ENCODE data around the gene HPCAL1.
A peak's percentile ranks its signal among the peaks of the same experiment; 100 is the strongest.

HPCAL1 gene

DNA sequence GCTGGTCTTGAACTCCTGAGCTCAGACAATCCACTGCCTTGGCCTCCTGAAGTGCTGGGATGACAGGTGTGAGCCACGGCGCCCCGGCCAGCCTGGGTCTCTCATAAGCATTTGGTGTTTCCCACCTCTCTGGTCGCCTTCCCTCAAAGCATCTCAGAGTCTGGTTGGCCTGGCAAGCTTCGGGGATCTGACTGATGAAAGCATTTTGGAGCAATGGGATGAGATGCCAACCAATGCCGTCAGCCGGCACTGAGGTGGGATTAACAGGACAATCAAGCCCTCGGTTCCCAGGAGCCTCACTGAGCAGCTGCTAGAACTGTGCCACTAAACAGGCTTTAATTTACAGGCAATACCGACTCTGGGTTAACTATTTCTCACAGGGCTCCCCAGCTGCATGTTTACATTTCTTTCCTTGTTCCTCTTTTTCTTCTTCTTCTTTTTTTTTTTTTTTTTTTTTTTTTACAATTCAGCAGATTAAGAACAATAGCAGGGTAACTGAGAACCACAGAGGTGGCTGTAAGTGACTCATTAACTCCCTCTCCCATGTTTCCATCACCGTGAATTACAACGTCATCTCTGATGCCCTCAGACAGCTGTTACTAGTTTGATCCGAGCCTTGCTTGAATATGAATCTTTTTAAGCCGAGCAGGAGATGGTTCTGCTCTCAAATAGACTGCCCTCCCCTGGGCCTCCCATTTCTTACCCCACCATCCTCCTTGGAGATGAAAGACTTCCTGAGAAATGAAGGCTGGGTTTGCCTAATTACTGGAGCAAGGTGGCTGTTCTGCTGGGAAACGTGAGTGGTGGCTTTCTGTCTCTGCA lies 107.5 kb downstream of the HPCAL1 start:
- no peak for DNase-seq

DNA sequence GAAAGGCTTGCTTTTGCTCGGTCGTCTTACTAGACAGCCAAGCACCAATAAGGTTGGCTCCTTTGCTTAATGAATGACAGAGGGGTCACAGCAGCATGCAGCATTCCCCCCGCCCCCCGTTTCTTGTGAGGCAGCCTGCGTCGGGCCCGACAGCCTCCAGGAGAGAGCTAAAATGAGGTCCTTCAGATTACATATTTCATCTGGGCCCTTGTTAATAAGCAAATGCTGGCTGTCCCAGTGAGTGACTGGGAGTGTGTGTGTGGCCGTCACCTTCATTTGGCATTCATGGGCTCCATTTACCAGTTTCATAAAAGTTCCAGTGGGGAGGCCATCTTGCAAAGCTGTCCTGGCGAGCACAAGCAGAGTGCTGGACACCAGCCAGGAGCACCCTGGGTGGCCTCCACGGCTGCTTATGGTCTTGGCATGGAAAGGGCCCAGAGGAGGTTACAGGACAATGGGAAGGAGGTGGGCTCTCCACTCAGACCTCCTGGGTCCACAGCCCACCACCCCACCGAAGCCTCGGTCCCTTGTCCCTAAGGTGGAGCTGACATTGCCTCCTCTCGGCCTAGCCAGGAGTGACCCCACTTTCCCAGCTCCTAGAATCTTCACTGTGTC lies 108.2 kb downstream of the HPCAL1 start:
- DNase-seq = no peak

DNA sequence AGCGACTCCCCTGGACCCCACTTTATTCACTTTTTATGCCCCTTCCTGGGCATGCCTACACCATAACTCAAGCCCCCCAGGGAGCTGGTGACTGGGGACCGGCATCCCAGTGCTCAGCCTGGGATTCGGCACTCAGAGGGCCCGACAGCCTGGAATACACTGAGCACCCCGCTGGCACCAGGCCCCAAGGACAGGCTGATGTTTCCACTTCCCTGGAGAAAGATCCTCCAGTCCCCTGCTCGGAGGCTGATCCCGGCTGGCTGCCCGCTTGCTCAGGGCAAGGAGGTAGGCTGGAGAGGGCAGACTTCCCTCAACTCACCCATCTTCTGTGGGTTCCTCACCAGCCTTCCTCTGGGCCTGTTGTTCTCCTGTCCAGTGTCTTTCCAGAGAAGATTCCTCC lies 108.9 kb downstream of the HPCAL1 start:
- DNase-seq = no peak

DNA sequence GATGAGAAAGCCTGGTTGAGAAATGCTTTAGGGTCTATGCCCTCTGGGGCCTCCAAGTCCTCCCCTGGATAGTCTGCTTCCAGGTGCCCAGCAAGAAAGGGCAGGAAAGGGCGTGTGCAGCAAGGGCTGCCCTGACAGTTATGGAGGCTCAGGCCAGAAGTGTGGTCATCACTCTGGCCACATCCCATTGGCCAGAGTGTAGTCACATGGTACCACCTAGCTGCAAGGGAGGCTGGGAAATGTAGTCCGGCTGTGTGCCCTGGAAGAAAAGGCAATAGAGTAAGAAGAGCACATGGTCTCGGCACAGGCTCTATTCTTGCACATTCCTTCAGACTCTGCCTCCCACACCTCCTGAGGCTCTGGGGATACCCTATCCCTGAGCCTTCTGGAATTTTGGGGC lies 109.7 kb downstream of the HPCAL1 start:
- DNase-seq = no peak

DNA sequence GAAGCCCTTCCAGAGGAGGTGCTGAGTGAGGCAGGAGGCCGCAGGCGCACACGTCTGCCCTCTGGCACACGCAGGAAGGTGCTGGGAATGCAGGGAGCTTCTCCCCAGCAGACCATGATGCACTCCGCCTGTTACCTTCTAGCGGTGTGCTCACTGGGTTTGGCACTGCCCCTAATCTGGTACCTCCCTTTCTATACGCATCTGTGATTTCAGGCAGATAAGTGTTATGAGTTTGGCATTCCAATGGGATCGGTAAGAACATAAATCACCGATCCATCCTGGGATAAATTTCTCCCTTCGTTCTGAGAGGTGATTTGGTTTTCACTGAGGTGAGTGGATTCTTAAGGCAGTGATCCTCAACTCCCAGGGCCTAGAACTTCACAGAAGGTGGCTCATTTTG lies 110.8 kb downstream of the HPCAL1 start:
- DNase-seq = no peak

DNA sequence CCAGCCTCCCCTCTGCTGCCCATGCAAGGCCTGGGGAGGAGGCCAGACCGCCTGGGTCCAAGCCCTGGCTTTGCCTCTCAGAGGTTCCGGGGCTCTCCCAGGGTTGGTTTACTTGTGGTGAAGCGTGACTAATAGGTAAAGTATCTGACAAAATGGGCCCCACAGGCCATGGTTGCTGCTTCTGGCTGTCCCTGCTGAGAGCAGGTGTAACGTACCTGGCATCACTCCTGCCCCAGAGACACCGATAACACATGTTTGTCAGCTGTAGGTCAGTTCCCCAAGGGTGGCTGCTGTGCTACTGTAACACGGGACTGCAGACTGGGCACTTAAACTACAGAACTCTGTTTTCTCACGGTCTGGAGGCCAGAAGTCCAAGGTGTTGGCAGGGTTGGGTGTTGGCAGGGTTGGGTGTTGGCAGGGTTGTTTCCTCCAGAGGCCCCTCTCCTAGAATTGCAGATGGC lies 111.3 kb downstream of the HPCAL1 start:
- peak; percentile 49 for DNase-seq

DNA sequence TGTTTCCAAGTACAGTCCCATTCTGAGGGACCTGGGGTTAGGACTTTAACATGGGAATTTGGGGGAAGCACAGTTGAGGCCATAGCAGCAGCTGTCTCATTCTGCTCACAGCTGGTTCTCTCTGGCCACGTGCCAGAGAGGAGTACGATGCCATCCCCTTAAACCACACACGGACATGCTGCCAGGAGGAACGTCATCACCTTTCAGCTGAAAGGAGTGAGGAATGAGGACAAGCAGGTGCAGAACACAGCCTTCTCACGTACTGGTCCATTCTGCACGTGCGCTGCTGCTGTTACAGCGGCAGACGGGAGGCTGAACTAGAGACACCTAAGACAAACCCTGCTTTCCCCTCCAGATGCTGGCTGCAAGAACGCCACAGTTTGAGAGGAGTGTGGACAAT lies 111.9 kb downstream of the HPCAL1 start:
- DNase-seq = peak; percentile 82

DNA sequence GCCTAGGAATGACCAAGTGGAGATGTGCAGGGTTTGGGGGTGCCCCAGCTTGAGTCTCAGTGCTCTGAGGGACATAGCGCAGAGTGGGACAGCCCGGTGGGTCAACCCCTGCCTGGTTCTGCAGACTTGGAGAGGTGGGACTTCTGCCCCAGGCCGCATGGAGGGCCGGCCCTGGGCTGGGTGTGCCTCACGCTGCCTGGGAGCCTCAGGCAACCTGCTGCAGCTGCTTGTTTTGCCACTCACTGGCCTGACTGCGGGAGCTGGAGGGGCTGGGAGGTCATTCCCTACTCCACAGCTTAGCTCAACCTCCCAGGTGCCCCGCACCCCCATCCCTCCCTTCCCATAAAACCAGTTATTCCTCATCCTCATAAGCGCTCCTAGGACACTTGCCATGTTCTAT lies 112.3 kb downstream of the HPCAL1 start:
- no peak for DNase-seq

DNA sequence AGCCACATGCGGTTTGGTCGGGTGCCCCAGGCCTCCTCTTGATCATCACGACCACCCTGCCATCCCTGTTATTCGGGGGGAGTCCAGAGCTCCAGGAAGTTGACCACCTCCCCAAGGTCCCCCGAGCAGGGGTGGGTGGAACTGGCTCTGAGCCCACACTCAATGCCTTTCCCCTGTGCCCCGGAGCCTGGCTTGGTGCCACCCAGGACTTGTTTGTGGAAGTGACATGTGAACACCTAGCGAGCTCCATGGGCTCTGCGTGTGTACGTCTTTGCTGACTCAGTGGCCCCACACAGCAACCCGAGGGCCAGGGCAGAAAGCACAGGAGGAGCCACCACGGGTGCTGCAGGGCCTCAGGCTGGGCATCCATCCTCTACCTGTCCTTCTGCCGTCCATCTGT lies 112.9 kb downstream of the HPCAL1 start:
- no peak for DNase-seq

DNA sequence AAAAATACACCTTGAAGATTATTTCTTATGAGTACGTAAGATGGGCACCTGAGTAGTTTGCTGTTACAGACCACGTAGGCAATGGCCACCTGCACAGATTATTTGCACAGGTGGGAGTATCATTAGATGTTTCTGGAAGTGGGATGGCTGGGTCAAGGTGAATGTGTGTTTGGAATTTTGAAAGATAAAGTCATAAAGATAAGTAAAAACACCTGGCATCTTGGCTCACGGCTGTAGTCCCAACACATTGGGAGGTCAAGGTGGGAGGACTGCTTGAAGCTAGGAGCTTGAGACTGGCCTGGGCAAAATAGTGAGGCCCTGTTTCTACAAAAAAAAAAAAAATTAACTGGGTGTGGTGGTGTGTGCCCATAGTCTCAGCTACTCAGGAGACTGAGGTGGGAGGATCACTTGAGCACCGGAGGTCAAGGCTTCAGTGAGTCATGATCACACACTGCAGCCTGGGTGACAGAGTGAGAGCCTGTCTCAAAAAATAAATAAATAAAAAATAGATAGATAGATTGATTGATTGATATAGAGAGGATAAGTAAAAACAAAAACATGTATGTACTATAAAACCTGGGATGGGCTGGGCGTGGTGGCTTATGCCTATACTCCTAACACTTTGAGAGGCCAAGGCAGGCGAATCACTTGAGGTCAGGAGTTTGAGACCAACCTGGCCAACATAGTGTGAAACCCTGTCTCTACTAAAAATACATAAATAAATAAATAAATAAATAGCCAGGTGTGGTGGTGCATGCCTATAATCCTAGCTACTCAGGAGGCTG lies 115.0 kb downstream of the HPCAL1 start:
- DNase-seq = no peak

DNA sequence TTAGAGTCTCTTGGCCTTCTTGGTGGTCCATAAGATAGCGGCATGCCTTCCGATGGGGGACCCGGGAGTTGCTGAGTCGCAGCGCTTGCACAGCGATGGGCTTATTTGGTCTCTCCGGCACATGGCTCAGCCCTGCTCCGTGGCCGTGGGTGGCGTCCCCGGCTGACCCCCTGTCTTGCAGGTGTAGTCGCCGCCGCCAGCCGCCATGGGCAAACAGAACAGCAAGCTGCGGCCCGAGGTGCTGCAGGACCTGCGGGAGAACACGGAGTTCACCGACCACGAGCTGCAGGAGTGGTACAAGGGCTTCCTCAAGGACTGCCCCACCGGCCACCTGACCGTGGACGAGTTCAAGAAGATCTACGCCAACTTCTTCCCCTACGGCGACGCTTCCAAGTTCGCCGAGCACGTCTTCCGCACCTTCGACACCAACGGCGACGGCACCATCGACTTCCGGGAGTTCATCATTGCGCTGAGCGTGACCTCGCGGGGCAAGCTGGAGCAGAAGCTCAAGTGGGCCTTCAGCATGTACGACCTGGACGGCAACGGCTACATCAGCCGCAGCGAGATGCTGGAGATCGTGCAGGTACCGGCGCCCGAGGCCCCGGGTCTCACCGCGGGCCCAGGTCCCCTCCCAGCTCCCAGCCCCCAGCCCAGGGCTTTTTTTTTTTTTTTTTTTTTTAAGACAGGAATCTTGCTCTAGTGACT lies 117.0 kb downstream of the HPCAL1 start:
- no peak for DNase-seq

DNA sequence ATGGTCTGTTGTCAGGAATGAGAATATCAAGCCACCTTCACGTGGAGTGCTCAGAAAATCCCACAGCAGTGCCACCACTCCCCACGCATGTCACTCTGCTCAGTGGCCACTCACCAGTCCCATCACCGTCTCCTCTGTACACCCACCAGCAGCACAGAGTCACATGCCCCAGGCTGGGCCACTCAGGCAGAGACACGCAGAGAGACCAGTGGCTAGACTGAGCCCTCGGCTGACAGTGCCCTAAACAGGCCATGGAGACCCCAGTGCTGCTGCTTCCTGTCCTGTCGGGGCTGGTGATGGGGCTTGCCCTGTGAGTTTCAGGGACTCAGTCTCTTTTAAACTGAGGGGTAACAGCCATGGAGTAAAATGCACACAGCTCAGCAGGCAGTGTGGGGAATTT lies 119.5 kb downstream of the HPCAL1 start:
- DNase-seq = no peak

DNA sequence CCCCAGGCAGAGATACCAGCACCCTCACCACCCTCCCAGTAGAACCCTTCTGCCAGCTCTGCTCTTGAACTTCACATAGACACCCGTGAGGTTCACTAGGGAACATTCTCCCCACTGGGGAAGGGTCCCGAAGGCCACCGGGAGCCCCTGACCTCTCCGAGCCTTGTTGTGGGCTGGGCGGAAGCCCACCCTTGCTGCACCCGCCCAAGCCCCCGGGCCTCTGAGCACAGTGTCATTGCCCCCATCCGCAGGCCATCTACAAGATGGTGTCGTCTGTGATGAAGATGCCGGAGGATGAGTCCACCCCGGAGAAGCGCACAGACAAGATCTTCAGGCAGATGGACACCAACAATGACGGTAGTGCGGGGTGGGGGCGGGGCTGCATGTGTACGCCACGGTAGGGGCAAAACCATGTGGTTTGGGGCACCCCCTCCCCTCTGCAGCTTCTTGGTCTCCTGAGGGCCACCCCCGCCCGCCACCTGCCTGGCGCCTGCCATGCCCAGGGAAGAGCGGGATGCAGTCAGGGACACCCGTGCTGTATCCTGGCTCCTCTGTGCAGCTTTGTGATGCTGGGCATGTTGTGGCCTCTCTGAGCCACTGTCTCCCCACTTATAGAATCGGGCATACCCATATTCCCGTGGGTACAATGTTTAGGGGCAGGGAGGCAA lies 120.2 kb downstream of the HPCAL1 start:
- DNase-seq = no peak

DNA sequence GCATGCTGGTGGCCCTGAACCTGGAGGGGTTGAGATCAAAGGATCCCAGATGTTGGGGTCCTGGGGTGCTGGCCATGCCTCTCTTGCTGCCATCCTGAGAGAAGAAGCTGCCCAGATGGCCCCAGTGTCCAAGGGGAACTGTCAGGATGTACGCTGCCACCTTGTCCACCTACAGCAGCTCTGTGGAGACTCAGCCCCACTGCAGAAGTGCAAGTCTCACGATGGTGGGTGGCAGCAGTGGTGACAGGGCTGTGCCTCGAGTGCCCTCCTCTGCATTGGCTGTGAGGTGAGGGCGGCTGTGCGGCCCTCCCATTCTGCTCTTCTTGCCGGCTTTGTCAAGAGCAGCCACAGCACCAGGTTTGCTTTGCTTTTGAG lies 120.7 kb downstream of the HPCAL1 start:
- DNase-seq = no peak

DNA sequence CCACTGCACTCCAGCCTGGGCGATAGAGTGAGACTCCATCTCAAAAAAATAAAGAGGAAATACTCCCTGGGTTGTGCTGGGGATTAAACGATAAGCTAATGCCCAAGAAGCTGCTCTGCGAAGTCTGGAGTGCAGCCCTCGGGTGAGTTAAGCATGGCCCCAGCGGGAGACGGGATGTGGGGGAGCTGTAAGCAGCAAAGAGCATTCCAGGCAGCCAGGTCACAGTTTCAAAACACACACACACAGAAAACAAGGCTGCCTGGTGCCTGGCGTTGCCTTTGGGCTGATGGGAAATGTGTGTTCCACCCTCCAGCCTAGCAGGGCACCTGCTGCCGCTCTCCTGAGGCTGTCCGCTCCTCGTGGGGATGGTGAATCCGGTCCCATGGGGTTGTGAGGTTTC lies 121.3 kb downstream of the HPCAL1 start:
- no peak for DNase-seq

DNA sequence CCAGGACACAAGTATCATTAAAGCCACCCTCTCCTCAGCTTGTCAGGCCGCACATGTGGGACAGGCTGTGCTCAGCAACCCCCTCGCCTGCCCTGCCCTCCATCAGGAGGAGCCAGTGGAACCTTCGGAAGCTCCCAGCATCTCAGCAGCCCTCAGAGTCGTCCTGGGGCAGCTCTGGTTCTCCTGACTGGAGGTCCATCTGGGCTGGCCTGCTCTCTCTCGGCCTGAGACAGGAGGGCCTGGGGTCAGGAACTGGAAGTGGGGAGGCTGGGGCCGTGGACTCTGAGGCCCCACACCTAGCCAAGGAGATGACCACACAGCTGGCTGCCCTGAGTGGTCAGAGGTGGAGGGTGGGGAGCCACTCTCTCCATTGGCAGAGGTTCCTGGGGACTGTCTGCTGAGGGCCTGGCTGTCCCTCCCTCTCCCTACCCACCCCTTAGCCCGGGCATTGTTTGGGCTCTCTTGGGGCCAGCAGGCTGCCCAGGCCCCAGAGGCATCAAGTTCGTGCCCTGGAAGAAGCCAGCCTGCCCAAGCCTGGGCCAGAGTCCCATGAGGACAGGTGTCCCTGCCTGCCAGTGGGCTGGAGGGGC lies 122.3 kb downstream of the HPCAL1 start:
- DNase-seq = no peak

DNA sequence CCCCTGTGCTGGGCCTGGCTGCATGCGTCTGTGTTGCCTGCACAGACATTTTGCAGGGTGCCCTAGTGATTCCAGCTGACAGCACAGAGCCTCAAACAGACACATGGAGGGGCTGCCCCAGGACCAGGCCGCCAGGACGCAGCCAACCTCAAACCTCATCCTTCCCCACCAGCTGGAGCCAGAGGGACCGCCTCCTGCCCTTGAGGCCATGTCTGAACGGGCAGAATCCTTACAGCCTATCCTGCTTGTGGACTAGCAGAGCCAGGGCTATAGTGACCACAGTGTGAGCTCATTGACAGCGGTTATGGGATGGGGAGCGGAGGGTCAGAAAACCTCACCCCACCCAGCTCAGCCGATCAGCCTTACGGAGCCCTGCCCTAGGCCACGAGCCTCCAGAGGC lies 123.0 kb downstream of the HPCAL1 start:
- DNase-seq = no peak

DNA sequence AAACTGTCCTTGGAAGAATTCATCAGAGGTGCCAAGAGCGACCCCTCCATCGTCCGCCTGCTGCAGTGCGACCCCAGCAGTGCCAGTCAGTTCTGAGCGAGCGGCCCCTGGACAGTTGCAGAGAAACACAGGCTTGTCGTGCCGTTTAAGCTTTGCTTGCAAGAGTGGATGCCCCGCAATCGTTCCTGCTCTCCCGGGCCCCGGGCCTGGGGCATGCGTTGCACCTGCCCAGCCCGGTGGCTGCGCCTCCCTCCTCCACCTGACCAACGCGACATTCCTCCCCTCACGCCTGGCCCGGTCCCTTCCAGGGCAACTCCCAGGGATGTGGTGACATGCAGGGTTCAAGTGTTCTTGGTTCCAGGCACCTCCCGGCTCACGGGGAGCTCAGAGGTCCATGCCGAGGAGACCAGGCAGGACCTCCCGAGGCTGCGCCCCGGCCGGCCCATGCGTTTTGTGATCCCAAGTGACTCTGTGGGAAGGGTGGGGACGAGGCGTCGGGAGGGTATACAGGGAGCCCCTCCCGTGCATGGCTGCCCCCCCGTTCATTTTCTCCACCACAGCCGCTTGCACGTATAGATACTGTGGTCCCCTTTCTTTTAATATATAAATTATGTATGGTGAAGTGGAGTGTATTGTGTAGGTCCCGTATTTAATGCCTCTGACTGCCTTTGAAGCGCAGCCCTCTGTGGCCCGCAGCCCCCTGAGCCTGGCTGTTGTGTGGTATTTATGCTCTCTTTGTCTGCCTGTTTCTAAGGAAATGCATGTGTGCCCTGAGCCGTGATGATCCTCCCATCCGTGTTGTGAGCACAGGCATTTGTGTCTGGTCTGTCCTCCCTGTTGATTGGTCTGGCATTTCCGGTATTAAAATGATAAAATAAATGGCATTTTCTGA lies 124.3 kb downstream of the HPCAL1 start:
- no peak for DNase-seq

DNA sequence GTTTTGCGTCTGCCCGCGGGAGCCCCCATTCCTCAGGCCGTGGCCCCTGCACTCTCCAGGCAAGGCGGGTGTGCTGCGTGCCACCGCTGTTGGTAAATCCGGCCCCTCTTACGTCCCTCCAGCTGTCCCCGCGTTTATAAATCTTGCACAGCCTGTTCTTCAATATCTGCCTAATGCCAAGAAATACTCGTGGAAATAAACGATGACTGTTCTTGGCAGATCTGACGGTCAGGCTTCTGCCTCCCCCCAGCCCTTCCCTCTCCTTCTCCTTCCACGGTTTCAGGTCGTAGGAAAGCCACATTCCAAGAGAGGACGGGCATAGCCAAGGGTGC lies 124.9 kb downstream of the HPCAL1 start:
- no peak for DNase-seq

DNA sequence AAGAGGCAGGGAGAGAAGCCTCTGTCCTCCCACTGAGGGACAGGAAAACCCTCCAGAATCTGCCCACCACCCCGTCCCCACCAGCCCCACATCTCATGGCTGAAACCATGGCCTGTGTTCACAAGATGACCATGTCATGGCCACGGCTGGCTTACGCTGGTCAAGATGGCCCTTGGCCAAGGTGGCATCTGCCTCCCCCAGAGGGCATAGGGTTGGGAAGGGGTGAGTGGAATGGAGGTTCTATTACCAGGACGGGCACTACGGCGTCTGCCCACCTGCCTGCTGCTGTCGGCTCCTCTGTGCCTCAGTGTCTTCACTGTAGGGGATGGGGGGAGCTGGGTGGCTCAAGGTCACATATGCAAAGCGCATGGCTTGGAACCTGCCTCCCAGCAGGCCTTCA lies 125.7 kb downstream of the HPCAL1 start:
- no peak for DNase-seq

DNA sequence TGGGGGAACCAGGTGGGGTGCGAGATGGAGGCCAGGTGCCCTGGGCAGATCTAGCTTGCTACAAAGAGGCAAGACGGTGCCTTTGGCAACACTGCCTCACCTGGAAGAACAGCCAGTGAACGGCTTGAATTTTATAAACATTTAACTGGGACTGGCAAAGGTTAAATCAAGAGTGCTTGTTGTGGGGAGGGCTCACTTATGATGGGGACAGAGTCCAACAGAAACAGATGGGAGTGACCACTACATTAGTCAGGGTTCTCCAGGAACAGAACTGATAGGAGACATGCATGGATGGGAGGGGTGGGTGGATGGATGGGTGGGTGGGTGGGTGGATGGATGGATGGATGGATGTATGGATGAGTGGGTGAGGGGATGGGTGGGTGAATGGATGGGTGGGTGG lies 126.2 kb downstream of the HPCAL1 start:
- DNase-seq = no peak
